Muscle layer of duodenum (tissue), 2 donors: ENCODE measurements around the gene ATP2B1.

Experiments
- H3K27ac ChIP-seq: one replicate; pipeline ENCODE4 v1.7.0; 2013; ENCODE audit warnings: mild to moderate bottlenecking, low read length
- H3K27me3 ChIP-seq: one replicate; pipeline ENCODE4 v1.7.0; 2013; ENCODE audit warnings: low read depth, mild to moderate bottlenecking, control low read depth, low read length
- H3K36me3 ChIP-seq, 2 donors: one replicate each; pipeline ENCODE4 v1.7.0; 2013; ENCODE audit warnings: low read length in 2 of 2, control low read depth in 1 of 2, mild to moderate bottlenecking in 1 of 2; ENCODE audit not compliant: insufficient read depth in 2 of 2, control insufficient read depth in 1 of 2
- H3K4me1 ChIP-seq, 2 donors: one replicate each; pipeline ENCODE4 v1.7.0; 2013; ENCODE audit warnings: low read length in 2 of 2, mild to moderate bottlenecking in 2 of 2, control low read depth in 1 of 2, moderate library complexity in 1 of 2; ENCODE audit not compliant: insufficient read depth in 2 of 2, control insufficient read depth in 1 of 2
- H3K4me3 ChIP-seq, 2 donors: one replicate each; pipeline ENCODE4 v1.7.0; 2013; ENCODE audit warnings: low read length in 2 of 2, low read depth in 1 of 2, mild to moderate bottlenecking in 1 of 2
- H3K9me3 ChIP-seq, 2 donors: one replicate each; pipeline ENCODE4 v1.7.0; 2013; ENCODE audit warnings: low read length in 2 of 2, control low read depth in 1 of 2, mild to moderate bottlenecking in 1 of 2; ENCODE audit not compliant: control insufficient read depth in 1 of 2
- donor health status: healthy.

The ATP2B1 gene

DNA sequence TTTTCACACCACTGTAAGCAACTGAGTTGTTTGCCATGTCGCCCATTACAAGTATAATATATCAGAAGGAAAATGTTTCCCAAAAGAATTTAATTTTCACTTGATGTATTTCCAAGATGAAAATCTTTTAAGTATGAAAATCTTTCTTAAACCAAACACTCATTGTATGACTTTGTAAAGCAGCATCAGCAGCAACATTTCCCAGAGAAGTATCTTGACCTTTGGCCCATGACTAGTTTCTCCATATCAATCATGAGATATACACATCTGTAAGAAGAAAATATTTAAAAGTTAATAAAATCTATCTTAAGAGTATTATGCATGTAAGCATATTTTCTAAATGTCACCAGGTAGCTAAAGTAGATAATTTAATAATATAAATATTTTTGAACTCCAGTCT is 52.8 kb downstream of the ATP2B1 start:
- Histone ChIP-seq H3K9me3 (no peaks in the 10 kb centered on the region), H3K4me3 (no peak overlapping the region), H3K27me3 (no peaks in the 10 kb centered on the region), H3K4me1 (peaks cover 0 to 5% of the 10 kb centered on the region in 2 donors), H3K36me3 (no peaks in the 10 kb centered on the region), H3K27ac (no peak overlapping the region)

DNA sequence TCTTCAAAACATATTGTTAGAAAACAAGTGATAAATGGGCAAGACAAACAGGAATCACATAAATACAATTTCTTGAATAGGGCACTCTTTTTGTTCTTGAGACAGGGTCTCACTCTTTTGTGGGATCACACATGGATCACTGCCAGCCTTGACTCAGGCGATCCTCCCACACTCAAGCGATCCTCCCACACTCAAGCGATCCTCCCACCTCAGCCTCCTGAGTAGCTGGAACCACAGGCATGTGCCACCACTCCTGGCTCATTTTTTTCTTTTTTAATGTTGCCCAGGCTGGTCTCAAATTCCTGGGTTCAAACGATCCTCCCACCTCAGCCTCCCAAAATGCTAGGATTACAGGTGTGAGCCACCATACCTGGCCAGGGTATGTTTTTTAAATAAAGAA is 57.4 kb downstream of the ATP2B1 start:
- peaks cover 0 to 5% of the 10 kb centered on the region in 2 donors for H3K36me3 ChIP-seq
- no peak overlapping the region for H3K27ac ChIP-seq
- no peaks in the 10 kb centered on the region for H3K27me3 ChIP-seq
- no peak overlapping the region for H3K4me3 ChIP-seq
- peaks cover 0 to 5% of the 10 kb centered on the region in 2 donors for H3K4me1 ChIP-seq
- H3K9me3 ChIP-seq, result no peaks in the 10 kb centered on the region

DNA sequence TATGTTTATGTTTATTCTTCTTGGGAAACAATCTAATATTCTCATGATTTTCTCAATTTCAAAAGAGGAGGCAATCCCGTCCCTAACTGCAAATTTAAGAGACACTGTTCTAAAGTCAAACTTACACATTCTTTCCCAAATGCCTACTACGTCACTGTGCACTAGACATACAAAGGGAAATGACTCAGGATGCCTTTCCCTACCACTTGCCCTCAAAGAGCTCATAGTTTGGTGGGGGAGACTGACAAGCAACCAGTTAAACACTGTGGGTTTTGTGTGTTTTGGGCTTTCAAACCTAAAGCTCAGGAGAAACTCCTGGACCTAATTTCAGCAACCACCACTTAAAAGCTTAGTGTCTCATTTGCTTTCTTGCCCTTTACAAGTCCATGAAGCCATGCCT is 58.4 kb downstream of the ATP2B1 start:
- Histone ChIP-seq H3K9me3 (no peaks in the 10 kb centered on the region), H3K36me3 (peaks cover 0 to 7% of the 10 kb centered on the region in 2 donors), H3K4me1 (no peaks in the 10 kb centered on the region), H3K4me3 (no peak overlapping the region), H3K27ac (no peak overlapping the region), H3K27me3 (no peaks in the 10 kb centered on the region)

DNA sequence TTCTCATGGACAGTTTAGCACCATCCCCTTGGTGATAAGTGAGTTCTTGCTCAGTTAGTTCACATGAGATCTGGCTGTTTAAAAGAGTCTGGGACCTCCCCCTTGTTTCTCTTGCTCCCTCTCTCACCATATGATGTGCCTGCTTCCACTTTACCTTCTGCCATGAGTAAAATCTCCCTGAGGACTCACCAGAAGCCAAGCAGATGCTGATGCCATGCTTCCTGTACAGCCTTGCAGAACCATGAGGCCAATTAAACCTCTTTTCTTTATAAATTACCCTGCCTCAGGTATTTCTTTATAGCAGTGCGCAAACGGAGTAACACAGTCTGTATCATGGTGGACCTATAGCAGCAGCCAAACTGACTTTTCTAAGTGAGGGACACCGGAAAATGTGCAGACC is 58.8 kb downstream of the ATP2B1 start:
- peaks cover 0 to 7% of the 10 kb centered on the region in 2 donors for H3K36me3 ChIP-seq
- no peaks in the 10 kb centered on the region for H3K9me3 ChIP-seq
- no peak overlapping the region for H3K4me3 ChIP-seq
- H3K27ac ChIP-seq, result no peak overlapping the region
- H3K4me1 ChIP-seq, result no peaks in the 10 kb centered on the region
- H3K27me3 ChIP-seq, result no peaks in the 10 kb centered on the region

DNA sequence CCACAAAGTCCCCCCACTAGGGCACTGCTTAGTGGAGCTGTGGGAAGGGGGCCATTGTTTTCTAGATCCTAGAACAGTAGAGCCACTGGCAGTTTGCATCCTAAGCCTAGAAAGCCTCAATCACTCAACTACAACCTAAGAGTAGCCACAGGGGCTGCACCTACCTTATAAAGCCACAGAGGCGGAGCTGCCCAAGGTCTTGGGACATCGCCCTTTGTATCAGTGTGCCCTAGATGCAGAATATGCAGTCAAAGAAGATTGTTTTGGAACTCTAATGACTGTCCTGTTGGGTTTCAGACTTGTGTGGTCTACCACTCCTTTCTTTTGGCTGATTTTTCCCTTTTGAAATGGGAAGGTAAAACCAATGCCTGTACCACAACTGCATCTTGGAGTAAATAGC is 59.5 kb downstream of the ATP2B1 start:
- Histone ChIP-seq H3K4me3 (no peak overlapping the region), H3K4me1 (no peaks in the 10 kb centered on the region), H3K27me3 (no peaks in the 10 kb centered on the region), H3K9me3 (no peaks in the 10 kb centered on the region), H3K27ac (no peak overlapping the region), H3K36me3 (peaks cover 0 to 7% of the 10 kb centered on the region in 2 donors)

DNA sequence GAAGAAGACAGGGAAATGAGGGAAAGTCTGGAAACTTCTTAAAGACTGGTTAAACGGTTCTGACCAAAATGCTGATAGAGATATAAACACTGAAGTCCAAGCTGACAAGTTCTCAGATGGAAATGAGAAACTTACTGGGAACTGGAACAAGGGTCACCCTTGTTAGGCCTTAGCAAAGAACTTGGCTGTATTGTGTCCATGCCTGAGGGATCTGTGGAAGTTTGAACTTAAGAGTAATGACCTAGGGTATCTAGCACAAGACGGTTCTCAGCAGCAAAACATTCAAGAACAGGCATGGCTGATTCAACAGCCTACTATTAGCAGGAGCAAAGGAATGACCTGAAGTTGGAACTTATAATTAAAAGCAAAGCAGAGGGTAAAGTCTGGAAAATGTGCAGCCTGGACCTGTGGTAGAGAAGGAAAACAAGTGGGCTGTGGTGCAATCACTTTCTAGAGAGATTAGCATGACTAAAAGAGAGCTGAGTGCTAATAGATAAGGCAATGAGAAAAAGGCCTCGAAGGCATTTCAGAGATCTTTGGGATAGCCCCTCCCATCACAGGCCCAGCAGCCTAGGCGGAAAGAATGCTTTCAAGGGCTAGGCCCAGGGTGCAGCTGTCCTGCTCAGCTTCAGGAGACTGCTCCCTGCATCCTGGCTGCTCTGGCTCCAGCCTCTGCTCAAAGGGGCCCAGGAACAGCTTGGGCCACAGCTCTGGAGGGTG is 60.3 kb downstream of the ATP2B1 start:
- Histone ChIP-seq H3K36me3 (peaks cover 0 to 7% of the 10 kb centered on the region in 2 donors), H3K27ac (no peak overlapping the region), H3K27me3 (no peaks in the 10 kb centered on the region), H3K9me3 (no peaks in the 10 kb centered on the region), H3K4me3 (no peak overlapping the region), H3K4me1 (no peaks in the 10 kb centered on the region)

DNA sequence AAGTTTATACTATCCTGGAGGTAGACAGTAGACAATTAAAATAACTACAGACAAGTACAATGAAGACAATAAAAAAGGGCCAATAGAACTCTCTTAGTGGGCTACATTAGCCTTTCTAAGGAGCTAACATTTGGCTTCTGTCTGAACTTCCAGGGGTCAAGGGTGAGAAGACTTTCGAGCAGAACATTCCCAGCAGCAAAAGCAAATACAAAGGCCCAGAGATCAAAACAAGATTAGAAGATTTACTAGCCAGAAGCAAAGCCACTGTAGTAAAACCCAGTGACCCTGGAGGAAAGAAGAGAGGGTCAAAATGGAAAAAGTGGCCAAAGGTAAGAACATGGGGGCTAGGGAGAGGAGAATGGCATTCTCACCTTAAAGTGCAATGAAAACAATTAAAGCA is 63.2 kb downstream of the ATP2B1 start:
- Histone ChIP-seq H3K36me3 (peaks cover 8 to 16% of the 10 kb centered on the region in 2 donors), H3K9me3 (no peaks in the 10 kb centered on the region), H3K4me1 (no peaks in the 10 kb centered on the region), H3K27me3 (no peaks in the 10 kb centered on the region), H3K4me3 (no peak overlapping the region), H3K27ac (no peak overlapping the region)

DNA sequence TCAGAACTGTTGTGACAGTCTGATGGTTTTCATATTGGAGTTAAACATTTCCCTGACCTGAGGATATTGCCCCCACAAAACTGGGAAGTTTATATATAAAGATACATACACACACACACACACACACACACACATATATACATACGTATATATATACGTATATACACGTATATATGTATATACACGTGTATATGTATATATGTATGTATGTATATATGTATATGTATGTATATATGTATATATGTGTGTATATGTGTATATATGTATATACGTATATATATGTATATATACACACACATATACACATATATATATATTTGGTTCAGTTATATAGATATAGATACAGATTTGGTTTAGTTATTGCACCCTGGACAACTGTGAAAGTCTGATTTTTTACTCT is 65.7 kb downstream of the ATP2B1 start:
- Histone ChIP-seq H3K36me3 (peaks cover 8 to 16% of the 10 kb centered on the region in 2 donors), H3K4me1 (no peaks in the 10 kb centered on the region), H3K9me3 (no peaks in the 10 kb centered on the region), H3K4me3 (no peak overlapping the region), H3K27me3 (no peaks in the 10 kb centered on the region), H3K27ac (no peak overlapping the region)

DNA sequence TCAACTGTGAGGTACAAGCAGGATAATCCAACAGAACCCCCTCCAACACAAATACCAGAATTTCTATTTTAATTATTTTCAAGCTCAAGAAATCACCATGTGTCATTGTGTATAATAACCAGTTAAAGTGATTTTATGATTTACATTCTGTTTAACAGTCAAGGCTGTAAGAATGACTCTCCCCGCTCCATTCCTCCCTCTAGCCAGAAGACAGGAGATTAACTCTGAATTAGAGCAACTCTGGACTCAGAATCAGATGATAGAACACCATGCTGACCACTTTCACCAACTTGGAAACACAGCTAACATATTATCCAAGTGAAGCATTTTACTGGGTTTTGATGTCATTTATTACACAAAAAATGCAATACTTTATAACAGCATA is 71.9 kb downstream of the ATP2B1 start:
- Histone ChIP-seq H3K9me3 (no peaks in the 10 kb centered on the region), H3K27ac (no peak overlapping the region), H3K27me3 (no peaks in the 10 kb centered on the region), H3K4me3 (no peak overlapping the region), H3K36me3 (peaks cover 11 to 18% of the 10 kb centered on the region in 2 donors), H3K4me1 (peaks cover 0 to 5% of the 10 kb centered on the region in 2 donors)

DNA sequence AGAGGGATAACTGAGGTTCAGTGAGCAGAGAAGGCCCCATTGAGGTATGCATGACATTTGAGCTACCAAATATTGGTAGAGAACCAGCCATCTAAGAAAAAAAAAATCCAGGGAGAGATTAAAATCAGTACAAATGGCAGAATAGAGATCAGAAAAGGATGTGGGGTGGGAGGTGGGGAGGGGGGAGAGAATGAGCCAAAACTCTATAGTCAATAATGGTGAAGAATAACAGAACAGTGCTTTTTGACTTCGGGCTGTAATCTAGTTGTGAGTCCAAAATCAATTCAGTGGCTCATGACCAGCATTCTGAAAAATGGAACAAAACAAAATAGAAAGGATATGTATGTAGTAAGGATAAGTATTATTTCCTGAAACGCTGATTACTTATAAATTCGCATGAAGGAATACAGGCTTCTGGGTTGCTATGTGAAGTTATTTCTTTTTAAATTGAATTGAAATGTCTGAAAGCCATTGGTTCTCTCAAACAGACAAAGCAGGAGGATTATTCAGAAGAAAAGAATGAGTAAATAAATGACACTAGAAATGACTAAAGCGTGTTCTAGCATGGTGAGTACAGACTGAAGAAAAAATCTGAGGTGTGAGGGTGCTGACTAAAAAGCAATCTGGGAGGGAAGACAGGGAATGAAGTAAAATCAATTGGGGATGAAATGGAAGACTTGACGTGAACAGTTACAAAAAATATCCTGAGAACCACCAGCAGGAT is 72.4 kb downstream of the ATP2B1 start:
- no peaks in the 10 kb centered on the region for H3K9me3 ChIP-seq
- H3K36me3 ChIP-seq, result peaks cover 9 to 17% of the 10 kb centered on the region in 2 donors
- no peak overlapping the region for H3K27ac ChIP-seq
- H3K4me1 ChIP-seq, result peaks cover 0 to 5% of the 10 kb centered on the region in 2 donors
- H3K4me3 ChIP-seq, result no peak overlapping the region
- H3K27me3 ChIP-seq, result no peaks in the 10 kb centered on the region

DNA sequence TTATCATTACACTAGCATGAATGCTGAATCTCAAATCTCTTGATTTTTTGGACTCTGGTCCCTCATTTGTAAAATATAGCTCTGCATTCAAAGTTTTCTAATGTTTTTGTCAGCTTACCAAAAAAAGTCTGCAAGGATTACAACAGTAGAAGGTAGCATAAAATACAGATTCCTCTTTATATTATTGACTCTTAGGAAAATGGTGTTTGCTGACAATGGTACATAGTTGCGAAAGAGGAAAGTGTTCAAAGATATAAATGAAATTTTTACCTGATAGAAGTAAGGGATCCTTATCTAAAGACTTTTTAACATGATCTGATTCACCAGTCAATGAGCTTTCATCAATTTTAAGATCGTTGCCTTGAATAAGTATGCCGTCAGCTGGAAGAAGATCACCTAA is 74.1 kb downstream of the ATP2B1 start:
- Histone ChIP-seq H3K36me3 (peaks cover 12 to 16% of the 10 kb centered on the region in 2 donors), H3K27ac (no peak overlapping the region), H3K27me3 (no peaks in the 10 kb centered on the region), H3K4me1 (peaks cover 0 to 5% of the 10 kb centered on the region in 2 donors), H3K9me3 (no peaks in the 10 kb centered on the region), H3K4me3 (no peak overlapping the region)
